Body of pancreas (tissue), 4 donors: Measurements from ENCODE around the gene VEGFA.

Experiments used
- CTCF ChIP-seq, 7 experiments: fragments of 450-650 bp in 4 of 7; fragments of 200-600 bp in 3 of 7; sonication (generic) in 3 of 7; IDR thresholded peaks; one replicate each; pipeline ENCODE4 v1.5.1; 2016 to 2019; ENCODE audit warnings: antibody characterized with exemption in 7 of 7
- POLR2A ChIP-seq, 3 donors: fragments of 450-650 bp; IDR thresholded peaks; one replicate each; pipeline ENCODE4 v1.6.1; 2016; ENCODE audit warnings: antibody characterized with exemption in 3 of 3, mild to moderate bottlenecking in 2 of 3

- TF ChIP-seq CTCF (IDR thresholded peaks at IDR 0.05) = no peak
- TF ChIP-seq POLR2A (IDR thresholded peaks at IDR 0.05) = no peak
Measured at GRCh38 chr6:43781941-43782704, 12.1 kb downstream of the VEGFA start.
